Neuronal stem cell (in vitro differentiated cells): Measurements from ENCODE around the gene PTPRG.

ENCODE experiments used
- DNase-seq: peaks from one replicate; pipeline ENCODE4 v3.0.0-alpha.2; 2013; ENCODE audit warnings: low spot score
- H2AFZ ChIP-seq: one replicate; pipeline ENCODE4 v1.6.1; 2013; ENCODE audit warnings: mild to moderate bottlenecking, low read length, inconsistent platforms
- H2AK5ac ChIP-seq: 2 replicates; pipeline ENCODE4 v1.6.1; 2013; ENCODE audit warnings: low read depth, mild to moderate bottlenecking, inconsistent platforms, low read length, moderate library complexity, mixed read lengths
- H2BK120ac ChIP-seq: 2 replicates; pipeline ENCODE4 v1.6.1; 2013; ENCODE audit warnings: low read depth, mild to moderate bottlenecking, inconsistent platforms, low read length, moderate library complexity, mixed read lengths
- H2BK12ac ChIP-seq: one replicate; pipeline ENCODE4 v1.6.1; 2013; ENCODE audit warnings: low read length, inconsistent platforms
- H2BK15ac ChIP-seq: 2 replicates; pipeline ENCODE4 v1.6.1; 2013; ENCODE audit warnings: mild to moderate bottlenecking, low read length, inconsistent platforms, mixed read lengths
- H2BK5ac ChIP-seq: one replicate; pipeline ENCODE4 v1.6.1; 2013; ENCODE audit warnings: inconsistent platforms, mild to moderate bottlenecking, low read length, moderate library complexity
- H3K14ac ChIP-seq: one replicate; pipeline ENCODE4 v1.6.1; 2013; ENCODE audit warnings: low read length, inconsistent platforms
- H3K18ac ChIP-seq: 2 replicates; pipeline ENCODE4 v1.6.1; 2013; ENCODE audit warnings: low read length, inconsistent platforms
- H3K23ac ChIP-seq: 2 replicates; pipeline ENCODE4 v1.6.1; 2013; ENCODE audit warnings: low read depth, mild to moderate bottlenecking, mixed read lengths, low read length, inconsistent platforms; ENCODE audit not compliant: poor library complexity
- H3K27ac ChIP-seq: replicated peaks from 3 replicates; pipeline ENCODE4 v1.5.1; 2013; ENCODE audit warnings: low read length, inconsistent platforms
- H3K27me3 ChIP-seq, 3 experiments: 2 replicates each; pipeline ENCODE4 v1.6.1; 2013; ENCODE audit warnings: low read length in 3 of 3, mild to moderate bottlenecking in 2 of 3, inconsistent platforms in 1 of 3, low read depth in 1 of 3, mixed read lengths in 1 of 3, moderate library complexity in 1 of 3; ENCODE audit not compliant: control insufficient read depth in 3 of 3, insufficient read depth in 3 of 3
- H3K36me3 ChIP-seq, 2 donors: replicated peaks in 1 of 2; 2 replicates each; pipeline ENCODE4 v1.6.1; 2013; ENCODE audit warnings: low read length in 2 of 2; ENCODE audit not compliant: control insufficient read depth in 2 of 2, insufficient read depth in 2 of 2
- H3K4ac ChIP-seq: 2 replicates; pipeline ENCODE4 v1.6.1; 2013; ENCODE audit warnings: inconsistent platforms, mild to moderate bottlenecking, low read length, moderate library complexity
- H3K4me1 ChIP-seq, 2 donors: 1 replicate in 1 of 2; 2 replicates in 1 of 2; pipeline ENCODE4 v1.6.1; 2013; ENCODE audit warnings: low read length in 2 of 2, low read depth in 1 of 2; ENCODE audit not compliant: control insufficient read depth in 2 of 2, insufficient read depth in 1 of 2
- H3K4me2 ChIP-seq: one replicate; pipeline ENCODE4 v1.6.1; 2013; ENCODE audit warnings: mild to moderate bottlenecking, low read length, inconsistent platforms; ENCODE audit not compliant: insufficient read depth, poor library complexity, severe bottlenecking
- H3K4me3 ChIP-seq, 2 donors: 2 replicates each; pipeline ENCODE4 v1.5.1; 2013; ENCODE audit warnings: low read length in 2 of 2, mild to moderate bottlenecking in 2 of 2, inconsistent platforms in 1 of 2, moderate library complexity in 1 of 2
- H3K79me1 ChIP-seq: one replicate; pipeline ENCODE4 v1.6.1; 2013; ENCODE audit warnings: low read depth, mild to moderate bottlenecking, inconsistent platforms, low read length, moderate library complexity
- H3K9ac ChIP-seq: one replicate; pipeline ENCODE4 v1.6.1; 2013; ENCODE audit warnings: mild to moderate bottlenecking, low read depth, low read length, inconsistent platforms; ENCODE audit not compliant: poor library complexity
- H3K9me3 ChIP-seq, 2 donors: replicated peaks in 1 of 2; 2 replicates each; pipeline versions ENCODE3 to v1.6.1; 2013; ENCODE audit warnings: low read length in 2 of 2, mild to moderate bottlenecking in 2 of 2, inconsistent platforms in 1 of 2, low read depth in 1 of 2, mixed read lengths in 1 of 2, moderate library complexity in 1 of 2; ENCODE audit not compliant: control insufficient read depth in 2 of 2, insufficient read depth in 1 of 2
- H4K8ac ChIP-seq: one replicate; pipeline ENCODE4 v1.6.1; 2013; ENCODE audit warnings: low read depth, mild to moderate bottlenecking, inconsistent platforms, low read length, moderate library complexity
- H4K91ac ChIP-seq: one replicate; pipeline ENCODE4 v1.6.1; 2013; ENCODE audit warnings: low read length, low read depth, mild to moderate bottlenecking, inconsistent platforms; ENCODE audit not compliant: poor library complexity
- WGBS, 2 donors: extraction: QIAGEN DNeasy Blood & Tissue Kit; methylation state at CpG; one replicate each; pipeline ENCODE4 v1.1.7; 2013; ENCODE audit warnings: missing lambda C conversion rate in 2 of 2, mixed read lengths in 1 of 2; ENCODE audit not compliant: insufficient read length in 2 of 2, insufficient replicate concordance in 1 of 2; ENCODE audit errors: extremely low coverage in 2 of 2; 5-methylcytosine and 5-hydroxymethylcytosine counted together

Gene PTPRG

GRCh38 chr3:62153231-62153630 lies 591.9 kb downstream of the PTPRG start:
- no peaks in the 10 kb centered on the region for H3K9me3 ChIP-seq
- no peak overlapping the region for H3K14ac ChIP-seq
- H3K27ac ChIP-seq = no peak overlapping the region
- H3K4ac ChIP-seq = no peak overlapping the region
- no peak overlapping the region for H2BK120ac ChIP-seq
- H3K23ac ChIP-seq = no peak overlapping the region
- no peak overlapping the region for H3K9ac ChIP-seq
- no peak overlapping the region for H2AFZ ChIP-seq
- no peaks in the 10 kb centered on the region for H3K79me1 ChIP-seq
- no peak overlapping the region for H3K4me2 ChIP-seq
- no peak overlapping the region for H2AK5ac ChIP-seq
- H2BK12ac ChIP-seq = no peak overlapping the region
- no peak overlapping the region for H4K91ac ChIP-seq
- WGBS, 2 donors = no CpG with 5 or more reads among the region's 1 CpG
- DNase-seq = no peak
- no peak overlapping the region for H3K18ac ChIP-seq
- no peak overlapping the region for H4K8ac ChIP-seq
- H2BK5ac ChIP-seq = no peak overlapping the region
- H3K27me3 ChIP-seq = no peaks in the 10 kb centered on the region
- H3K36me3 ChIP-seq = peaks cover 0 to 2% of the 10 kb centered on the region in 2 donors
- no peak overlapping the region for H2BK15ac ChIP-seq
- H3K4me1 ChIP-seq = peaks cover 0 to 2% of the 10 kb centered on the region in 2 donors
- H3K4me3 ChIP-seq = no peak overlapping the region

- Histone ChIP-seq H4K8ac (no peak overlapping the region), H3K27me3 (no peaks in the 10 kb centered on the region), H2BK5ac (no peak overlapping the region), H3K79me1 (no peaks in the 10 kb centered on the region), H3K14ac (no peak overlapping the region), H2AK5ac (no peak overlapping the region), H3K4ac (no peak overlapping the region), H3K4me1 (peaks cover 0 to 2% of the 10 kb centered on the region in 2 donors), H2BK15ac (no peak overlapping the region), H3K23ac (no peak overlapping the region), H4K91ac (no peak overlapping the region), H3K9me3 (no peaks in the 10 kb centered on the region), H3K18ac (no peak overlapping the region), H2AFZ (no peak overlapping the region), H2BK12ac (no peak overlapping the region), H3K27ac (no peak overlapping the region), H3K36me3 (peaks cover 0 to 2% of the 10 kb centered on the region in 2 donors), H3K4me2 (no peak overlapping the region), H3K9ac (no peak overlapping the region), H3K4me3 (no peak overlapping the region), H2BK120ac (no peak overlapping the region)
- DNase-seq = no peak
- no CpG with 5 or more reads among the region's 13 CpGs for WGBS, 2 donors
These were observed 593.2 kb downstream of the PTPRG start for GRCh38 chr3:62154457-62155148.

- Histone ChIP-seq H3K9me3 (no peaks in the 10 kb centered on the region), H2BK5ac (no peak overlapping the region), H4K8ac (no peak overlapping the region), H2AK5ac (no peak overlapping the region), H3K4me3 (no peak overlapping the region), H2BK15ac (no peak overlapping the region), H2AFZ (no peak overlapping the region), H3K27ac (no peak overlapping the region), H3K79me1 (no peaks in the 10 kb centered on the region), H3K4me2 (no peak overlapping the region), H3K36me3 (peaks cover 0 to 2% of the 10 kb centered on the region in 2 donors), H3K27me3 (no peaks in the 10 kb centered on the region), H3K9ac (no peak overlapping the region), H3K4ac (no peak overlapping the region), H2BK12ac (no peak overlapping the region), H3K18ac (no peak overlapping the region), H3K23ac (no peak overlapping the region), H2BK120ac (no peak overlapping the region), H4K91ac (no peak overlapping the region), H3K14ac (no peak overlapping the region), H3K4me1 (peaks cover 0 to 2% of the 10 kb centered on the region in 2 donors)
- no CpG with 5 or more reads among the region's 4 CpGs for WGBS, 2 donors
- DNase-seq = no peak
These were observed 597.8 kb downstream of the PTPRG start for GRCh38 chr3:62159056-62159708.

GRCh38 chr3:62159709-62160092 lies 598.3 kb downstream of the PTPRG start:
- DNase-seq = no peak
- no peak overlapping the region for H4K91ac ChIP-seq
- H4K8ac ChIP-seq = no peak overlapping the region
- H3K27ac ChIP-seq = no peak overlapping the region
- no peak overlapping the region for H2BK120ac ChIP-seq
- H3K4me3 ChIP-seq = no peak overlapping the region
- H3K14ac ChIP-seq = no peak overlapping the region
- WGBS, 2 donors = no CpG with 5 or more reads among the region's 6 CpGs
- H3K9ac ChIP-seq = no peak overlapping the region
- H3K4me2 ChIP-seq = no peak overlapping the region
- H2BK15ac ChIP-seq = no peak overlapping the region
- no peaks in the 10 kb centered on the region for H3K79me1 ChIP-seq
- no peak overlapping the region for H3K18ac ChIP-seq
- no peaks in the 10 kb centered on the region for H3K9me3 ChIP-seq
- H2AK5ac ChIP-seq = no peak overlapping the region
- no peak overlapping the region for H2BK12ac ChIP-seq
- H3K23ac ChIP-seq = no peak overlapping the region
- no peak overlapping the region for H2AFZ ChIP-seq
- peaks cover 0 to under 1% of the 10 kb centered on the region in 2 donors for H3K4me1 ChIP-seq
- H3K27me3 ChIP-seq = no peaks in the 10 kb centered on the region
- H2BK5ac ChIP-seq = no peak overlapping the region
- H3K4ac ChIP-seq = no peak overlapping the region
- peaks cover 0 to 2% of the 10 kb centered on the region in 2 donors for H3K36me3 ChIP-seq
